ENCODE data around the gene NEK1.
"Not testable (repeated sequence)": the region's sequence is repeated elsewhere in the genome, so short reads cannot be mapped to it uniquely, and the experiment has no call there.

NEK1 gene

DNA sequence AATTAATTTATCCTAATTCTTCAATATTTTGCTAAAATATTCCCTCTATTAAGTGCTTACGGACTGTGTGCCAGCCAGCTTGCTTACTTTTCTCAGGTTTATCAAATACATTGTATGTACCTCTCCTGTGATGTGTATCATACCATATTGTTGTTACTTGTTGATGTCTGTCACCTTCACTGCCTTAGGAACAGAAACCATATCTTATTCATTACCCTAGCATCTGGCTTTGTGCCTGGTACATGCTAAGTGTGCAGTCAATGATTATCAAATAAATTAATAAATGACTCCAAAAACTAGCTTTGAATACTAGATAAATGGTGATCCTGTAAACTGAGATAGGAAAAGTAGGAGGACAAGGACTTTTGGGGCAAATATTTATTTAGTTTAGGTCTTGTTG is 14.9 kb upstream of the NEK1 start:
- DNase-seq (ENCODE audit: low spot score) = no peak

- no peak for DNase-seq (ENCODE audit: low spot score)
Measured at GRCh38 chr4:169626331-169627282, 14.2 kb upstream of the NEK1 start.

GRCh38 chr4:169625886-169626285 is 13.5 kb upstream of the NEK1 start:
- no peak for DNase-seq (ENCODE audit: low spot score)

DNA sequence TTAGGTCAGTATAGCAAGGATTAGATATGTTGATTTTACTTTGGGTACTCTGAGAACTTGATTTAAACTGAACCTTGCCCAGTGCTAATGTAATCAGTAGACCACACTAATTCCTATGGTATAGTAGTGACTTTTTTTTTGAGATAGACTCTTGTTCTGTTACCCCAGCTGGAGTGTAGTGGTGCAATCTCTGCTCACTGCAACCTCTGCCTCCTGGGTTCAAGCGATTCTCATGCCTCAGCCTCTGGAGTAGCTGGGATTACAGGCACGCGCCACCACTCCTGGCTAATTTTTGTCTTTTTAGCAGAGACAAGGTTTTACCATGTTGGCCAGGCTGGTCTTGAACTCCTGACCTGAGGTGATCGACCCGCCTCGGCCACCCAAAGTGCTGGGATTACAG is 11.6 kb upstream of the NEK1 start:
- not testable (repeated sequence) for DNase-seq (ENCODE audit: low spot score)

DNA sequence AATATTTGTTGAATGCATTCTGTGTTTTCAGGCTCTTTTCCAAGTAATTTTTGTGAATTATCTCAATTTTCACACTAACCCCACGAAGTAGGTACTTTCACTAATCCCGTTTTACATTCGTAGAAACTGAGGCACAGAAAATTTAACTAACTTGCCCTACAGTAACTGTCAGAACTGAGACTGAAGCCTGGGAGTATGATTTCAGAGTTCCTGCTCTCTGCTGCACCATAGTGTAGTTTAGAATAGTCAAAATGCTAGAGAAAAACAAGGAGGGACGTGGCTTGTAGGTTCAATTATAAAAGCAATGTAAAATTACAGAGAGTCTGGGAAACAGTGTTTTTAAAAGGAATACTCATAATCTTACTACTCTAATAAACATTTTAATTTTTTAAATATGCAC is 10.2 kb upstream of the NEK1 start:
- DNase-seq (ENCODE audit: low spot score) = no peak

DNA sequence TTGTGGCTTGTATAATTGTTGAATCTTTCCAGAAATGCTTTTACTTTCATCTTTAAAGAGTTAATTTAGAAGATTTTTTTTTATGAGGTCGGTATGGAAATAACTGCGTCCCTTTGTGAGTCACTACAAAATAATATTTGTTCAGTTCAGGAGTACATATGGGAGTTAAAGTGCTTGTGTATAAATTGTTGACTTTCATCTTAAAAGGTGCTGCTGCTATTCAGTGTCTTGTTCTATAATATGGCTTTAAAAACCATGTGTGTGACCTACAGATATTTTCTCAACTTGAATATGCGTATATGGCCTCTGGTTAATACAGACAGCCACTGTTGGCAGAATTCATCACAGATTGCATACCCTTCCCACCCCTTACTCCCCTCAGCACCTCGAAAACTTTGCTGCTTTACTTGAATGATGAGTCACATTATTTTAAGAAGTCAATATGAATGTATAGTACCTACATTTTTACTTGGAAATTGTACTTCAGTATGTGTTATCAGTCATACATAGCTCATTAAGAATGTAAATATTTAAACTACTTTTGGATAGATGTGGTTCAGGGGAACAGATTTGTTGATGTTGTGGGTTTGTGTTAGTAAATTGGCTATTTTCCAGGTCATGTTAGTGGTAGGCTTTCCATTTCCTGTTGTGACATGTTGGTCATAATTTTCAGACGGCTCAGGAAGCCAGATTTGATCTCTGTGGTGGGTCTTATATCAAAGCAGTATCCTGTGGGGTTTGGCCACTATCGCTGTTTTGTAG is 9.5 kb upstream of the NEK1 start:
- no peak for DNase-seq (ENCODE audit: low spot score)

GRCh38 chr4:169620880-169621248 is 8.5 kb upstream of the NEK1 start:
- DNase-seq (ENCODE audit: low spot score) = peak; percentile 13

GRCh38 chr4:169619958-169620879 is 7.8 kb upstream of the NEK1 start, which contains the start of gene CLCN3:
CLCN3 (plus strand) TSS chr4:169620578; CDS start chr4:169635929, 15,351 bp downstream.
- peak; percentile 94 for DNase-seq (ENCODE audit: low spot score)

- DNase-seq (ENCODE audit: low spot score) = peak; percentile 43
Measured at GRCh38 chr4:169619518-169619957, 7.2 kb upstream of the NEK1 start.

GRCh38 chr4:169618986-169619385 is 6.6 kb upstream of the NEK1 start:
- DNase-seq (ENCODE audit: low spot score) = no peak

DNA sequence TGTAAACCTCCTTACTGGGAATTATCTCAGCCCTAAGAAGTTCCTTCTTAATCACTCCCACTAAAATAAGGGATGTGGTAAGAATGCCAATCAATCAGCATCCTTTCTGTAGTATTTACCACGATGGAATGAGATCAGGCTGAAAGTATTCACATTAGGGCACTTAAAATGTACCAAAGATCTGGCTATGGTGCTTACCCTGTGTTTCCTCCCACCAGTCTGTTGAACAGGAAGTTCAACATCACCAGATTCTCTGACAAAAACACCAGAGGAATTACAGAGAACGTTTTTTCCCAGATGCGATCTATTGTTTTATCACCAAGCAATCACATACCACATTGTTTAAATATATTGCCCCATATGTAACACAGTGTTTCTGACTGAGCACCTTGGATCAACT is 5.9 kb upstream of the NEK1 start:
- no peak for DNase-seq (ENCODE audit: low spot score)

DNA sequence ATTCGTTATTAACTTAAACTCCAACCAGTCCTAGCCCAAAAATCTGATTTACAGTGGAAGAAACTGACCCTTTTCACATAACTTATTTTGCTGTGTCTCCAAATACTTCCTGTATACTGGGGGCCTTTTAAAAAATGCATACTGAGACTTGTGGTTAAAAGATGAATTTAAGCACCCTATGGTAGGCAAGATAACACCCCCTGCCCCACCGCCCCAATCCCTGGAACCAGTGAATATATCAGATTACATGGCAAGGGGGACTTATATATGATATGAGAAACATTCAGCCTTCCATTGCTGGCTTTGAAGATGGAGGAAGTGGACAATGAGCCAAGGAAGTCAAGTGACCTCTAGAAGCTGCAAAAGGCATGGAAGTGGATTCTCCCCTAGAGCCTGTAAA is 4.9 kb upstream of the NEK1 start:
- no peak for DNase-seq (ENCODE audit: low spot score)

DNA sequence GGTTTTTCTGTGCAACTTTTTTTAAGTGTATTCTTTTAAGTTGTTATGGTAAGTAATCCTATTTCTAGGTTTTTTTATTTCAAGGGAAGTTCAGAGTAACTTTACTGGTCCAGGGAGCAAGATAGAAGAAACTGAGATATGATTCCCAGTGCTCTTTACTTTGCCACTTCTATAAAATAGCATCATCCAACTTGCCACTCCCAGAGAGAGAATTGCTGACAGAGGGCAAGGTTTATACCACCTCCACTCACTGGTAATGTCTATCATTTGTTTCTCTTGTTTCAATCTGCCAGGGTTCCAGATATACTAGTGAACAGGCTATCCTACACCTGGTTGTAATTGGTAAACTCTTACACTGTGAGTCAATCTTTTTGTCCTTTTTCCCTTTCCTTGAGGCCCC is 4.5 kb upstream of the NEK1 start:
- DNase-seq (ENCODE audit: low spot score) = no peak

- DNase-seq (ENCODE audit: low spot score) = no peak
Measured at GRCh38 chr4:169615467-169616106, 3.2 kb upstream of the NEK1 start.

- DNase-seq (ENCODE audit: low spot score) = peak; percentile 52
Measured at GRCh38 chr4:169612871-169613859, 782 bp upstream of the NEK1 start.

DNA sequence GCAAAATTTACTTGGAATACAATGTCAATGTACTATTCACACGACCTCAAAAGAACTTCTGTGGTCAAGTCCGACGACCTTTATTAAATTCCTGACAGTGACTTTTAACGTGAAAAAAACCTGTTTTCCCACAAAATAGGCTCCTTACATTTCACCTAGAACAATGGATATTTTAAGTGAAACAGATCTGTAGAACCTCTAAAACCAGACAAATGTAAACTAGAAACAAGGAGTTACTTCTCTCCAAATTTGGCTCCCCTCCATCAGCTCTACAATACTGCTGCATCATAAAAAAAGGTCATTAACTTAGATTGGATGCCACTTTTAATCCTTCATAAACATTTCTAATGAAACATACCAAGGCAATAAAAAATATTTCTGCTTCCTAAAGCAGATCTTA is 1.2 kb downstream of the NEK1 start:
- DNase-seq (ENCODE audit: low spot score) = no peak

DNA sequence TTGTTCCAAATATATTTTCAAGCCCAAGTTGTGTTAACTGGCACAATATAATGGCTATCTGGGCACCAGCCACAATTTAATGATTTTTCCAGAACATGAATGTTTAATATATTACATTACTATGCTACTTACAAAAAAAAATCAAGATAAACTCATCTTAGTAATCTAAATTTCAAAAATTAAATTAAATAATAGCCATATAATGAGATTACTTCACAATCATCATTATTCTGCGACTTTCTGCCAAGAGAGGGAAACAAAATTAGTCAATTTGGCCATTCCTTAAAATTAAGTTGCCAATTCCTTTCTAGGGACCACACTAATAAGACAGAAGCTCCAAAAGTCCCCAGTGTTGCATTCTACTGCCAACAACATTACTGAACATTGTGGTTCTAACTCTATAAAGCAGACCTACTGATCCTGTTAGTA is 7.5 kb downstream of the NEK1 start:
- DNase-seq (ENCODE audit: low spot score) = no peak

GRCh38 chr4:169604131-169604900 is 8.1 kb downstream of the NEK1 start:
- no peak for DNase-seq (ENCODE audit: low spot score)

DNA sequence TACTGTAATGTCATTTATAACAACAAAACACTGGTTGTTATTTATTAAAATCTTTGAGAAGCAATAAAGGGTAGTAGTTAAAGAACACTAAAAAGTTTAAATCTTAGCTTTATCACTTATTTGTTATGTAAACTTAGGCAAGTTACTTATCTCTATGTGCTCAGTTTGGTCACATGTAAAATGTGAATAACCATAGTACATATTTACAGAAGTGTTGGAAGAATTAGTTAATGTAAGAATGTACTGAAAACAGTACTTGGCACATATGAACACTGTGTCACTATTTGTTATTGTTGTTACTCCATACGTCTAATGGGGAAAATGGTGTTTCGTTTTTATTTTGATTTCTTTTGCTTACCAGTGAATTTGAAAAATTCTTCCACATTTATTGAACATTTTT is 9.1 kb downstream of the NEK1 start:
- no peak for DNase-seq (ENCODE audit: low spot score)

All from iPS-NIHi11 (cell line).